IMR-90 (cell line): ENCODE results near the gene CCDC40. TPM values are rescaled to one million over a fixed set of nuclear protein-coding genes. Genes with fewer than 3 reads are reported as not detected.
A peak's percentile ranks its signal among the peaks of the same experiment; 100 is the strongest.

Experiments used
- ATAC-seq: fragments of 200-7000 bp; cut with Tn5 transposase; 2 replicates; pipeline ENCODE4 v1.9.1; 2020; ENCODE audit warnings: low read depth, mild to moderate bottlenecking, moderate library complexity
- BruUV-seq: library from RNA; stranded (reverse); fragments of 400-500 nt; replicated peaks from 2 replicates; lab custom pipeline; 2021; lab: Mats Ljungman, UMichigan
- CTCF ChIA-PET: fragments of 300-600 bp; formaldehyde crosslinking; extraction: SDS; loops from one replicate; lab custom pipeline; 2021; ENCODE audit warnings: antibody characterized with exemption; lab: Yijun Ruan, JAX
- POLR2A ChIA-PET: fragments of 300-600 bp; sonication (Branson Sonifier 250); formaldehyde crosslinking; loops from one replicate; lab custom pipeline; 2022; ENCODE audit warnings: antibody characterized with exemption; ENCODE audit not compliant: unreplicated experiment; lab: Charles Lee
- DNase-seq: peaks from one replicate; pipeline ENCODE4 v3.0.0; 2013
- H2AFZ ChIP-seq: replicated peaks from 2 replicates; pipeline ENCODE3; 2013; ENCODE audit warnings: low read length, mild to moderate bottlenecking; ENCODE audit not compliant: poor library complexity
- H2AK5ac ChIP-seq: 2 replicates; pipeline ENCODE4 v1.6.1; 2013; ENCODE audit warnings: low read depth, low read length, inconsistent platforms
- H2AK9ac ChIP-seq: replicated peaks from 2 replicates; pipeline ENCODE3; 2013; ENCODE audit warnings: mild to moderate bottlenecking, low read depth, low read length, moderate library complexity; ENCODE audit not compliant: poor library complexity
- H2BK120ac ChIP-seq: 2 replicates; pipeline ENCODE4 v1.6.1; 2013; ENCODE audit warnings: low read depth, low read length, inconsistent platforms
- H2BK15ac ChIP-seq: 3 replicates; pipeline ENCODE4 v1.6.1; 2013; ENCODE audit warnings: low read depth, low read length, inconsistent platforms
- H2BK20ac ChIP-seq: 2 replicates; pipeline ENCODE4 v1.6.1; 2013; ENCODE audit warnings: low read depth, mild to moderate bottlenecking, inconsistent platforms, low read length, moderate library complexity
- H2BK5ac ChIP-seq: 2 replicates; pipeline ENCODE4 v1.6.1; 2013; ENCODE audit warnings: mild to moderate bottlenecking, low read depth, low read length, inconsistent platforms; ENCODE audit not compliant: poor library complexity, severe bottlenecking
- H3K14ac ChIP-seq: replicated peaks from 2 replicates; pipeline ENCODE4 v1.6.1; 2013; ENCODE audit warnings: low read depth, low read length, inconsistent platforms
- H3K18ac ChIP-seq: 2 replicates; pipeline ENCODE4 v1.6.1; 2013; ENCODE audit warnings: low read depth, low read length, control low read depth
- H3K23ac ChIP-seq: 2 replicates; pipeline ENCODE4 v1.6.1; 2013; ENCODE audit warnings: low read depth, low read length, inconsistent platforms
- H3K27ac ChIP-seq: 2 replicates; pipeline ENCODE4 v1.5.1; 2013; ENCODE audit warnings: mild to moderate bottlenecking, control low read depth, low read length; ENCODE audit not compliant: insufficient read depth
- H3K27me3 ChIP-seq: 2 replicates; pipeline ENCODE4 v1.6.1; 2013; ENCODE audit warnings: low read length; ENCODE audit not compliant: control insufficient read depth, insufficient read depth
- H3K36me3 ChIP-seq: 2 replicates; pipeline ENCODE4 v1.6.1; 2013; ENCODE audit warnings: low read length, mixed read lengths; ENCODE audit not compliant: control insufficient read depth, insufficient read depth
- H3K4ac ChIP-seq: 2 replicates; pipeline ENCODE4 v1.6.1; 2013; ENCODE audit warnings: low read depth, low read length, inconsistent platforms
- H3K4me1 ChIP-seq: 2 replicates; pipeline ENCODE4 v1.6.1; 2013; ENCODE audit warnings: low read length, mixed read lengths; ENCODE audit not compliant: control insufficient read depth, insufficient read depth
- H3K4me2 ChIP-seq: 2 replicates; pipeline ENCODE4 v1.6.1; 2013; ENCODE audit warnings: low read depth, mild to moderate bottlenecking, control low read depth, low read length, moderate library complexity
- H3K4me3 ChIP-seq: 2 replicates; pipeline ENCODE4 v1.5.1; 2013; ENCODE audit warnings: low read depth, mild to moderate bottlenecking, control low read depth, low read length, moderate library complexity; ENCODE audit not compliant: insufficient read depth
- H3K56ac ChIP-seq: 2 replicates; pipeline ENCODE4 v1.6.1; 2013; ENCODE audit warnings: low read length, inconsistent platforms; ENCODE audit not compliant: insufficient read depth; ENCODE audit errors: extremely low read depth
- H3K79me1 ChIP-seq, 2 experiments: 2 replicates each; pipeline ENCODE4 v1.6.1; 2013; ENCODE audit warnings: low read length in 2 of 2, inconsistent platforms in 1 of 2, low read depth in 1 of 2
- H3K9ac ChIP-seq: 2 replicates; pipeline ENCODE4 v1.6.1; 2013; ENCODE audit warnings: low read depth, low read length, control low read depth
- H3K9me1 ChIP-seq: 2 replicates; pipeline ENCODE4 v1.6.1; 2013; ENCODE audit warnings: low read length, inconsistent platforms; ENCODE audit not compliant: insufficient read depth
- H3K9me3 ChIP-seq: 2 replicates; pipeline ENCODE4 v1.6.1; 2013; ENCODE audit warnings: low read length; ENCODE audit not compliant: control insufficient read depth, insufficient read depth
- H4K20me1 ChIP-seq: 2 replicates; pipeline ENCODE4 v1.6.1; 2013; ENCODE audit warnings: low read length, inconsistent platforms; ENCODE audit not compliant: insufficient read depth
- H4K5ac ChIP-seq: 2 replicates; pipeline ENCODE4 v1.6.1; 2013; ENCODE audit warnings: mild to moderate bottlenecking, low read depth, low read length, control low read depth
- H4K8ac ChIP-seq, 2 experiments: 2 replicates each; pipeline ENCODE4 v1.6.1; 2013; ENCODE audit warnings: low read depth in 2 of 2, low read length in 2 of 2, control low read depth in 1 of 2, inconsistent platforms in 1 of 2
- H4K91ac ChIP-seq: 2 replicates; pipeline ENCODE4 v1.6.1; 2013; ENCODE audit warnings: low read depth, low read length, inconsistent platforms; ENCODE audit not compliant: insufficient read depth
- CEBPB ChIP-seq: IDR thresholded peaks from 2 replicates; pipeline ENCODE4 v1.6.1; 2012; ENCODE audit warnings: low read depth, low read length, improper control_type of control experiment
- RCOR1 ChIP-seq: IDR thresholded peaks from 2 replicates; pipeline ENCODE4 v1.6.1; 2012; ENCODE audit warnings: mild to moderate bottlenecking, low read length, improper control_type of control experiment; ENCODE audit not compliant: insufficient replicate concordance
- RFX5 ChIP-seq: IDR thresholded peaks from 2 replicates; pipeline ENCODE4 v1.8.0; 2012; ENCODE audit warnings: low read depth, mild to moderate bottlenecking, low read length, moderate library complexity
- WGBS, 2 experiments: methylation state at CpG; one replicate each; pipeline versions ENCODE4 v1.1.5 to v1.1.7; 2013; ENCODE audit warnings: missing lambda C conversion rate in 2 of 2; ENCODE audit not compliant: insufficient read length in 1 of 2; ENCODE audit errors: extremely low coverage in 2 of 2; 5-methylcytosine and 5-hydroxymethylcytosine counted together
- dilution Hi-C: fragments of 300-500 bp; cut with HindIII; formaldehyde crosslinking; loops from one replicate; pipeline ENCODE4 v1.14.3; 2018; ENCODE audit warnings: low sequenced_read_pairs; ENCODE audit not compliant: unreplicated experiment
- in situ Hi-C: fragments of 300-500 bp; cut with MboI; formaldehyde crosslinking; loops from 3 replicates; pipeline ENCODE4 v1.14.3; 2019; ENCODE audit warnings: low sequenced_read_pairs, inconsistent platforms, mixed read lengths
- intact Hi-C: fragments of 100-400 bp; cut with micrococcal nuclease; formaldehyde crosslinking; loops from 2 replicates; pipeline ENCODE4 v1.10.0; 2022
- polyA plus RNA-seq, 3 experiments: library from polyadenylated mRNA; depleted of rRNA; stranded (reverse); fragments of >200 nt; gene quantifications; 2 replicates each; pipeline ENCODE4 v1.2.3, GENCODE V29; 2012; ENCODE audit warnings: low replicate concordance in 1 of 3
- total RNA-seq: library from RNA; depleted of rRNA; stranded (reverse); fragments of >200 nt; gene quantifications from 2 replicates; pipeline ENCODE4 v1.2.3, GENCODE V29; 2012

Gene CCDC40
- total and polyA plus RNA-seq, 2 of the 4 experiments (the other 2 are of a cell fraction) = 0.90 to 4.7 TPM

GRCh38 chr17:79989106-79989835, 47.2 kb upstream of the CCDC40 start:
- Histone ChIP-seq H4K5ac (no peak overlapping the region), H3K9me3 (no peaks in the 10 kb centered on the region), H3K27ac (no peak overlapping the region), H3K4ac (no peak overlapping the region), H3K79me1 (peaks cover 8 to 51% of the 10 kb centered on the region in 2 experiments; a peak in 3 of 4 replicates), H3K36me3 (no peaks in the 10 kb centered on the region), H2AK9ac (peak overlapping the region; percentile 77), H3K14ac (no peak overlapping the region), H3K9me1 (peaks cover 26% of the 10 kb centered on the region), H2AK5ac (peak overlapping the region; percentile 71), H4K91ac (no peak overlapping the region; the same call in 1 of the 2 replicates), H3K27me3 (no peaks in the 10 kb centered on the region), H2BK15ac (0 out of 3 replicates have a peak overlapping the region, but pooled peaks have one; percentile 33), H3K9ac (no peak overlapping the region), H4K8ac (peak overlapping the region in 1 of 2 experiments; percentile 84; a peak in 1 of 4 replicates), H2BK120ac (no peak overlapping the region), H3K4me2 (no peak overlapping the region), H2BK20ac (no peak overlapping the region), H3K4me1 (peaks cover 39% of the 10 kb centered on the region), H3K4me3 (no peak overlapping the region), H3K23ac (no peak overlapping the region), H2BK5ac (no peak overlapping the region), H2AFZ (no peak overlapping the region), H4K20me1 (peaks cover 6% of the 10 kb centered on the region), H3K18ac (no peak overlapping the region), H3K56ac (no peak overlapping the region)
- BruUV-seq = no TSS peak
- no peak for TF ChIP-seq RFX5
- no peak for TF ChIP-seq RCOR1
- no peak for TF ChIP-seq CEBPB
- in situ Hi-C loops = loop anchor here (5.0 to 10.0 kb wide), 3 partner anchors 144 to 242 kb away; no protein-coding TSS in a partner anchor
- dilution Hi-C loops = no loop called here
- 94% methylated on average over 15 of the region's 20 CpGs; no CpG with 5 or more reads in 1 of the 2 experiments for WGBS, 2 experiments
- intact Hi-C loops = no loop called here
- no peak for DNase-seq
- no peak for ATAC-seq
- ChIA-PET POLR2A (no interaction called here), CTCF (no interaction called here)
